HEK293 (cell line): ENCODE results near the gene ZNF532.

Experiments
- CTCF ChIA-PET: fragments of 350-600 bp; formaldehyde crosslinking; extraction: SDS; loops from one replicate; lab custom pipeline; 2021; ENCODE audit warnings: antibody characterized with exemption; lab: Yijun Ruan, JAX
- POLR2A ChIA-PET: fragments of 300-600 bp; formaldehyde crosslinking; extraction: SDS; loops from one replicate; lab custom pipeline; 2020; ENCODE audit warnings: antibody characterized with exemption, inconsistent platforms; lab: Yijun Ruan, JAX
- H3K27ac ChIP-seq: fragments of 200-500 bp; sonication (Bioruptor generic); 2 replicates; pipeline ENCODE4 v1.5.1; 2014; ENCODE audit warnings: low read depth, low read length, control low read depth, inconsistent platforms; ENCODE audit errors: extremely low read depth
- H3K36me3 ChIP-seq, 2 experiments: fragments of 200-500 bp in 1 of 2; sonication (Bioruptor generic) in 1 of 2; 1 replicate in 1 of 2; 2 replicates in 1 of 2; pipeline ENCODE4 v1.5.1; 2014 to 2017; ENCODE audit warnings: inconsistent platforms in 2 of 2, low read length in 2 of 2; ENCODE audit not compliant: control insufficient read depth in 2 of 2, insufficient read depth in 1 of 2
- H3K4me1 ChIP-seq: fragments of 200-500 bp; sonication (Bioruptor generic); 2 replicates; pipeline ENCODE4 v1.5.1; 2014; ENCODE audit warnings: mild to moderate bottlenecking, low read length, inconsistent platforms; ENCODE audit not compliant: control insufficient read depth, insufficient read depth
- H3K4me3 ChIP-seq: 2 replicates; pipeline ENCODE4 v1.5.1; 2011; ENCODE audit warnings: low read depth, mild to moderate bottlenecking, control low read depth, low read length, moderate library complexity
- H3K9me3 ChIP-seq: fragments of 200-500 bp; sonication (Bioruptor generic); 2 replicates; pipeline ENCODE4 v1.5.1; 2014; ENCODE audit warnings: low read depth, low read length, inconsistent platforms; ENCODE audit not compliant: control insufficient read depth, insufficient read depth
- EGR2 ChIP-seq: fragments of 450-650 bp; formaldehyde crosslinking; IDR thresholded peaks from 2 replicates; pipeline ENCODE4 v1.5.1; 2016; ENCODE audit warnings: low read depth, missing biosample characterization, missing genetic modification characterization
- GLIS2 ChIP-seq: fragments of 450-650 bp; formaldehyde crosslinking; IDR thresholded peaks from 2 replicates; pipeline ENCODE4 v1.5.1; 2016; ENCODE audit warnings: missing biosample characterization, missing genetic modification characterization
- PATZ1 ChIP-seq: fragments of 450-650 bp; formaldehyde crosslinking; IDR thresholded peaks from 2 replicates; pipeline ENCODE4 v1.5.1; 2016; ENCODE audit warnings: missing biosample characterization, missing genetic modification characterization
- PBX3 ChIP-seq: sonication (generic); formaldehyde crosslinking; IDR thresholded peaks from 2 replicates; pipeline ENCODE4 v1.8.1; 2022; ENCODE audit warnings: mild to moderate bottlenecking, moderate library complexity, missing genetic modification reagents
- REPIN1 ChIP-seq: fragments of 450-650 bp; formaldehyde crosslinking; IDR thresholded peaks from 2 replicates; pipeline ENCODE4 v1.5.1; 2017; ENCODE audit warnings: missing biosample characterization, missing genetic modification characterization, low read depth
- SCRT1 ChIP-seq: fragments of 450-650 bp; formaldehyde crosslinking; IDR thresholded peaks from 2 replicates; pipeline ENCODE4 v1.5.1; 2016; ENCODE audit warnings: missing biosample characterization, missing genetic modification characterization, borderline replicate concordance
- ZBTB6 ChIP-seq: fragments of 450-650 bp; formaldehyde crosslinking; IDR thresholded peaks from 2 replicates; pipeline ENCODE4 v1.5.1; 2017; ENCODE audit warnings: missing biosample characterization, missing genetic modification characterization
- ZNF112 ChIP-seq: fragments of 450-650 bp; formaldehyde crosslinking; IDR thresholded peaks from 2 replicates; pipeline ENCODE4 v1.5.0; 2017; ENCODE audit warnings: missing biosample characterization, missing genetic modification characterization
- ZNF146 ChIP-seq: fragments of 450-650 bp; formaldehyde crosslinking; IDR thresholded peaks from 2 replicates; pipeline ENCODE4 v1.5.1; 2016; ENCODE audit warnings: missing biosample characterization, missing genetic modification characterization
- ZNF157 ChIP-seq: fragments of 450-650 bp; formaldehyde crosslinking; IDR thresholded peaks from 2 replicates; pipeline ENCODE4 v1.5.1; 2016; ENCODE audit warnings: missing biosample characterization, missing genetic modification characterization
- ZNF280D ChIP-seq: fragments of 450-650 bp; formaldehyde crosslinking; IDR thresholded peaks from 2 replicates; pipeline ENCODE4 v1.5.1; 2016; ENCODE audit warnings: missing biosample characterization, missing genetic modification characterization
- ZNF324 ChIP-seq: fragments of 450-650 bp; formaldehyde crosslinking; IDR thresholded peaks from 2 replicates; pipeline ENCODE4 v1.5.1; 2016; ENCODE audit warnings: missing biosample characterization, missing genetic modification characterization
- ZNF391 ChIP-seq: fragments of 450-650 bp; formaldehyde crosslinking; IDR thresholded peaks from 2 replicates; pipeline ENCODE4 v1.5.1; 2016; ENCODE audit warnings: low read depth, missing biosample characterization, missing genetic modification characterization, borderline replicate concordance
- ZNF394 ChIP-seq: fragments of 450-650 bp; formaldehyde crosslinking; IDR thresholded peaks from 2 replicates; pipeline ENCODE4 v1.5.1; 2016; ENCODE audit warnings: missing biosample characterization, missing genetic modification characterization, mild to moderate bottlenecking, moderate library complexity, borderline replicate concordance
- ZNF398 ChIP-seq: fragments of 450-650 bp; formaldehyde crosslinking; IDR thresholded peaks from 2 replicates; pipeline ENCODE4 v1.5.1; 2017; ENCODE audit warnings: missing biosample characterization, missing genetic modification characterization
- ZNF571 ChIP-seq: fragments of 450-650 bp; formaldehyde crosslinking; IDR thresholded peaks from 2 replicates; pipeline ENCODE4 v1.5.0; 2017; ENCODE audit warnings: missing biosample characterization, missing genetic modification characterization
- ZNF585B ChIP-seq: fragments of 450-650 bp; formaldehyde crosslinking; IDR thresholded peaks from 2 replicates; pipeline ENCODE4 v1.5.1; 2016; ENCODE audit warnings: missing biosample characterization, missing genetic modification characterization
- ZNF596 ChIP-seq: fragments of 450-650 bp; IDR thresholded peaks from 2 replicates; pipeline ENCODE4 v1.5.0; 2018; ENCODE audit warnings: missing biosample characterization, mild to moderate bottlenecking, missing genetic modification characterization, moderate library complexity
- ZNF639 ChIP-seq: fragments of 450-650 bp; formaldehyde crosslinking; IDR thresholded peaks from 2 replicates; pipeline ENCODE4 v1.5.1; 2016; ENCODE audit warnings: missing biosample characterization, missing genetic modification characterization
- ZNF692 ChIP-seq: fragments of 450-650 bp; formaldehyde crosslinking; IDR thresholded peaks from 2 replicates; pipeline ENCODE4 v1.5.1; 2016; ENCODE audit warnings: missing biosample characterization, missing genetic modification characterization
- ZNF776 ChIP-seq: fragments of 450-650 bp; formaldehyde crosslinking; IDR thresholded peaks from 2 replicates; pipeline ENCODE4 v1.5.0; 2017; ENCODE audit warnings: missing biosample characterization, missing genetic modification characterization, borderline replicate concordance
- ZNF785 ChIP-seq: fragments of 450-650 bp; formaldehyde crosslinking; IDR thresholded peaks from 2 replicates; pipeline ENCODE4 v1.5.1; 2016; ENCODE audit warnings: missing biosample characterization, missing genetic modification characterization

Gene ZNF532

GRCh38 chr18:58983260-58984155 is 118.8 kb downstream of the ZNF532 start:
- no peaks in the 10 kb centered on the region for H3K9me3 ChIP-seq
- ChIA-PET POLR2A (no interaction called here), CTCF (interaction anchor here (0.6 to 1.4 kb wide), 3 partner anchors 25 to 450 kb away, joined by 3 to 6 read pairs (median 3); no protein-coding TSS in a partner anchor)
- no peaks in the 10 kb centered on the region; a peak in 1 of 3 replicates for H3K36me3 ChIP-seq
- no peak for TF ChIP-seq ZNF157
- no peak for TF ChIP-seq ZNF785 (tag by site-specific recombination)
- no peak for TF ChIP-seq ZNF596 (tag by site-specific recombination)
- TF ChIP-seq PATZ1 (tag by site-specific recombination), result no peak
- TF ChIP-seq ZNF391, result no peak
- TF ChIP-seq ZNF692 (tag by site-specific recombination), result no peak
- TF ChIP-seq EGR2 (tag by site-specific recombination), result no peak
- TF ChIP-seq REPIN1 (tag by site-specific recombination), result no peak
- TF ChIP-seq ZBTB6 (tag by site-specific recombination), result no peak
- no peak for TF ChIP-seq ZNF585B (tag by site-specific recombination)
- no peak for TF ChIP-seq ZNF394
- no peak for TF ChIP-seq ZNF639 (tag by site-specific recombination)
- TF ChIP-seq SCRT1 (tag by site-specific recombination), result no peak
- TF ChIP-seq ZNF146, result no peak
- no peaks in the 10 kb centered on the region for H3K4me1 ChIP-seq
- no peak overlapping the region for H3K27ac ChIP-seq
- no peak overlapping the region for H3K4me3 ChIP-seq

- POLR2A ChIA-PET, result no interaction called here
- no peak overlapping the region for H3K4me3 ChIP-seq
- H3K36me3 ChIP-seq, result no peaks in the 10 kb centered on the region
- H3K9me3 ChIP-seq, result no peaks in the 10 kb centered on the region
- no peaks in the 10 kb centered on the region for H3K4me1 ChIP-seq
- CTCF ChIA-PET, result interaction anchor here (0.9 kb wide), 1 partner anchor 1063 kb away, joined by 3 read pairs; no protein-coding TSS in a partner anchor
- H3K27ac ChIP-seq, result no peak overlapping the region
- TF ChIP-seq PBX3, result no peak
- TF ChIP-seq ZNF776 (tag by site-specific recombination), result no peak
- no peak for TF ChIP-seq ZNF324 (tag by site-specific recombination)
- TF ChIP-seq GLIS2 (tag by site-specific recombination), result no peak
- no peak for TF ChIP-seq ZNF280D
- no peak for TF ChIP-seq ZNF398 (tag by site-specific recombination)
- no peak for TF ChIP-seq ZNF571 (tag by site-specific recombination)
- TF ChIP-seq ZNF112 (tag by site-specific recombination), result no peak
Measured at GRCh38 chr18:58988600-58988999, 123.9 kb downstream of the ZNF532 start.
